OCI-LY3 (cell line): ENCODE data around the gene KICS2.

Experiments used
- H2AFZ ChIP-seq: fragments of 200-600, 300-600 bp; shearing (Covaris generic); 2 replicates; pipeline ENCODE4 v1.6.0; 2014; ENCODE audit warnings: antibody characterized with exemption, low read depth, low read length
- H3K27ac ChIP-seq: fragments of 200-600, 300-600 bp; sonication (generic); 2 replicates; pipeline ENCODE4 v1.5.1; 2014; ENCODE audit warnings: mild to moderate bottlenecking, low read length, moderate library complexity, mixed read lengths
- H3K27me3 ChIP-seq: fragments of 200-600, 300-600 bp; sonication (generic); 2 replicates; pipeline ENCODE4 v1.6.1; 2014; ENCODE audit warnings: low read depth, low read length, mixed read lengths
- H3K36me3 ChIP-seq: fragments of 200-600, 300-600 bp; sonication (generic); replicated peaks from 2 replicates; pipeline ENCODE3; 2014; ENCODE audit warnings: low read depth, low read length, mixed read lengths
- H3K4me1 ChIP-seq: fragments of 300-600, 200-600 bp; sonication (generic); 2 replicates; pipeline ENCODE4 v1.6.1; 2014; ENCODE audit warnings: low read length, mixed read lengths
- H3K4me2 ChIP-seq: fragments of 200-600, 300-600 bp; sonication (generic); 2 replicates; pipeline ENCODE4 v1.6.1; 2014; ENCODE audit warnings: low read length, mixed read lengths
- H3K4me3 ChIP-seq: fragments of 300-600, 200-600 bp; sonication (generic); 2 replicates; pipeline ENCODE4 v1.5.1; 2014; ENCODE audit warnings: antibody characterized with exemption, mild to moderate bottlenecking, low read length, moderate library complexity
- H3K79me2 ChIP-seq: fragments of 300-600, 200-600 bp; shearing (Covaris generic); 2 replicates; pipeline ENCODE4 v1.6.1; 2014; ENCODE audit warnings: mild to moderate bottlenecking, low read length, mixed read lengths
- H3K9ac ChIP-seq: fragments of 300-600, 200-600 bp; shearing (Covaris generic); 2 replicates; pipeline ENCODE4 v1.6.0; 2014; ENCODE audit warnings: mild to moderate bottlenecking, low read length, moderate library complexity
- H3K9me3 ChIP-seq: fragments of 200-600, 300-600 bp; shearing (Covaris generic); 2 replicates; pipeline ENCODE4 v1.6.1; 2014; ENCODE audit warnings: low read length, mixed read lengths; ENCODE audit not compliant: insufficient read depth
- H4K20me1 ChIP-seq: fragments of 200-600, 300-600 bp; sonication (generic); 2 replicates; pipeline ENCODE4 v1.6.1; 2016; ENCODE audit warnings: low read length, mixed read lengths; ENCODE audit not compliant: insufficient read depth
- EZH2phosphoT487 ChIP-seq: fragments of 200-600 bp; shearing (Covaris generic); IDR thresholded peaks from 2 replicates; pipeline ENCODE4 v1.6.1; 2018; ENCODE audit warnings: antibody characterized with exemption, mixed run types, low read depth
- TF ChIP-seq, protein P1 (sequence below): fragments of 200-600, 300-600 bp; sonication (generic); IDR thresholded peaks from 2 replicates; pipeline ENCODE4 v1.5.1; 2014; ENCODE audit warnings: antibody characterized with exemption, low read length, low read depth

The KICS2 gene

GRCh38 chr12:64192644-64193444, 29.3 kb downstream of the KICS2 start:
- Histone ChIP-seq H3K36me3 (peaks cover 20% of the 10 kb centered on the region), H3K79me2 (no peaks in the 10 kb centered on the region), H3K9ac (no peak overlapping the region), H3K4me3 (peak overlapping the region; percentile 33), H2AFZ (no peak overlapping the region; the same call in 1 of the 2 replicates), H3K27ac (peak overlapping the region; percentile 20), H3K4me1 (peaks cover 16% of the 10 kb centered on the region), H3K4me2 (peak overlapping the region; percentile 58), H3K27me3 (no peaks in the 10 kb centered on the region), H4K20me1 (no peaks in the 10 kb centered on the region), H3K9me3 (no peaks in the 10 kb centered on the region)
- TF ChIP-seq EZH2phosphoT487 = no peak
- TF ChIP-seq, protein P1, sequence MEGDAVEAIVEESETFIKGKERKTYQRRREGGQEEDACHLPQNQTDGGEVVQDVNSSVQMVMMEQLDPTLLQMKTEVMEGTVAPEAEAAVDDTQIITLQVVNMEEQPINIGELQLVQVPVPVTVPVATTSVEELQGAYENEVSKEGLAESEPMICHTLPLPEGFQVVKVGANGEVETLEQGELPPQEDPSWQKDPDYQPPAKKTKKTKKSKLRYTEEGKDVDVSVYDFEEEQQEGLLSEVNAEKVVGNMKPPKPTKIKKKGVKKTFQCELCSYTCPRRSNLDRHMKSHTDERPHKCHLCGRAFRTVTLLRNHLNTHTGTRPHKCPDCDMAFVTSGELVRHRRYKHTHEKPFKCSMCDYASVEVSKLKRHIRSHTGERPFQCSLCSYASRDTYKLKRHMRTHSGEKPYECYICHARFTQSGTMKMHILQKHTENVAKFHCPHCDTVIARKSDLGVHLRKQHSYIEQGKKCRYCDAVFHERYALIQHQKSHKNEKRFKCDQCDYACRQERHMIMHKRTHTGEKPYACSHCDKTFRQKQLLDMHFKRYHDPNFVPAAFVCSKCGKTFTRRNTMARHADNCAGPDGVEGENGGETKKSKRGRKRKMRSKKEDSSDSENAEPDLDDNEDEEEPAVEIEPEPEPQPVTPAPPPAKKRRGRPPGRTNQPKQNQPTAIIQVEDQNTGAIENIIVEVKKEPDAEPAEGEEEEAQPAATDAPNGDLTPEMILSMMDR = no peak

DNA sequence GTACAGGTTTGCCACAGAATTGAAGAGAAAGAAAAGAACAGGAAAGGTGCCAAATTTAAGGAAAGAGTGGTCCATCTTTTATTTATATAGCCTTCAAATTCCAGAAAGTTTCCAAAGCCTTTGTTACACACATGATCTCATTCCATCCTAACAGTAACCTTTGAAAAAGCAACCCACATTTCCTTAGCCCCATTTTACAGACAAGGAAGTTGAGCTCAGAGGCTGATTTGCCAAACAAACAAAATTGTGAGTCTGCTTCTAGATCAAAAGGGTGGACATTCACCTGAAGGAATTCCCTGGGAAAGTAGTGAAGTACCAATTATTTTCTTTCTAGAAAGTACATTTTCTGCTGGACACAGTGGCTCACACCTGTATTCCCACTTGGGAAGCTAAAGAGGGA, 32.0 kb downstream of the KICS2 start:
- H3K4me2 ChIP-seq = no peak overlapping the region
- peaks cover 28% of the 10 kb centered on the region for H3K4me1 ChIP-seq
- no peaks in the 10 kb centered on the region for H3K79me2 ChIP-seq
- no peak overlapping the region for H3K9ac ChIP-seq
- H3K27me3 ChIP-seq = no peaks in the 10 kb centered on the region
- TF ChIP-seq EZH2phosphoT487 = no peak
- TF ChIP-seq, protein P1 = no peak
- H3K36me3 ChIP-seq = peaks cover 22% of the 10 kb centered on the region
- H4K20me1 ChIP-seq = no peaks in the 10 kb centered on the region
- H2AFZ ChIP-seq = no peak overlapping the region
- no peaks in the 10 kb centered on the region for H3K9me3 ChIP-seq
- no peak overlapping the region for H3K4me3 ChIP-seq
- no peak overlapping the region for H3K27ac ChIP-seq

DNA sequence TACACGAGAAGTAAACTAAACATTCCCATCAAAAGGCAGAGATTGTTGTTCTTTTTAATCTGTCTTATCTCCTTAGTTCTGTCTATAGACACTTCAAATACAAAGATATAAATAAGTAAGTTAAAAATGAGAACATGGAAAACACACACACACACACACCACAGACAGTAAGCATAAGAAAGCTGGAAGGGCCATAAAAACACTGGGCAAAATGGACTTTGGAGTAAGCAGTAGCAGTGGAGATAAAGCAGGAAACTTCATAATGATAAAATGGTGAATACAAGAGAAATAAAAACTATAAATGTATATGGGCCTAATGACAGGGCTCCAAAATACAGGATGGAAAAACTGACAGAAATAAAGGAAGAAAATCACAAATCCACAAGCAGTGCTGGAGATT, 32.6 kb downstream of the KICS2 start:
- Histone ChIP-seq H3K4me2 (no peak overlapping the region), H3K9me3 (no peaks in the 10 kb centered on the region), H3K36me3 (peaks cover 19% of the 10 kb centered on the region), H3K79me2 (no peaks in the 10 kb centered on the region), H2AFZ (no peak overlapping the region), H3K27me3 (no peaks in the 10 kb centered on the region), H3K27ac (no peak overlapping the region), H3K4me1 (peaks cover 28% of the 10 kb centered on the region), H3K4me3 (no peak overlapping the region), H4K20me1 (no peaks in the 10 kb centered on the region), H3K9ac (no peak overlapping the region)
- TF ChIP-seq, protein P1 = no peak
- TF ChIP-seq EZH2phosphoT487 = no peak

DNA sequence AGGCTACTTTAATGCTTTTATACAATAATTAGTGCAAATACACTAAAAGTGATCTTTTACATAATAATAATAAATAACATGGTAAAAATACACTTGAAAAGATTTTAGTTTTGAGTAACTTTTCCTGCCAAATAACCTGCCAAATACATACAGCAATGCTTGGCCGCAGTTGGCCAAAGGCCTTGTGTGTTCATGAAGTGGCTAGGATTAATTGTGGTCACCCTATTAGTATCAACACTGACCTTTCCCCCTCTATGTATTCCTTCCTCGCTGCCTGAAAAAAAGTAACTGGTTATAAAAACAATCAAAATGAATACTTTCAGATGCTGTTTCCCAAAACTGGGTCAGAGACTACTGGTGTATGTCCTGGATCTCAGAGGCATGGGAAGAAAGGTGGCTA, 34.3 kb downstream of the KICS2 start:
- Histone ChIP-seq H3K9me3 (no peaks in the 10 kb centered on the region), H3K27me3 (no peaks in the 10 kb centered on the region), H3K4me3 (no peak overlapping the region), H3K79me2 (no peaks in the 10 kb centered on the region), H3K4me2 (no peak overlapping the region), H3K27ac (no peak overlapping the region), H4K20me1 (no peaks in the 10 kb centered on the region), H3K9ac (no peak overlapping the region), H3K4me1 (peaks cover 18% of the 10 kb centered on the region), H2AFZ (no peak overlapping the region), H3K36me3 (peaks cover 9% of the 10 kb centered on the region)
- TF ChIP-seq, protein P1 = no peak
- TF ChIP-seq EZH2phosphoT487 = no peak
